SK-N-MC (cell line): ENCODE data around the gene GRB2.

Experiments
- EZH2 ChIP-seq: fragments of 200-600 bp; sonication (generic); IDR thresholded peaks from one replicate; pipeline ENCODE4 v1.6.1; 2017; ENCODE audit warnings: antibody characterized with exemption
- POLR2AphosphoS5 ChIP-seq: IDR thresholded peaks from 2 replicates; pipeline ENCODE4 v1.6.1; 2012; ENCODE audit warnings: mild to moderate bottlenecking, low read depth, low read length, borderline replicate concordance

DNA sequence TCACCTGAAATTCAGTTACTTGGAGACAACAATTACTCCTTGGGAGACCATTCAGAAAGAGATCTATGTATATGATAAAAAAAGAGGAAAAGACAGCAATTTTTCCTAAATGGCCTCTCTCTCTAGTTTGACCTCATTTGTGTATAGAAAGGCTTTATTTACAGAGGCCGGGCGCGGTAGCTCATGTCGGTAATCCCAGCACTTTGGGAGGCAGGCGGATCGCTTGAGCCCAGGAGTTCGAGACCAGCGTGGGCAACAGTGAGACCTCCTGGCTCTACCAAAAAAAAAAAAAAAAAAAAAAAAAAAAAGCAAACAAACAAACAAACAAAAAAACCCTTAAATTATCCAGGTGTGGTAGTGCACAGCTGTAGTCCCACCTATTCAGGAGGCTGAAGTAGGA is 20.7 kb downstream of the GRB2 start:
- TF ChIP-seq POLR2AphosphoS5 (no peak), EZH2 (no peak)
